ENCODE measurements around the gene GRIK1.

GRIK1 gene

DNA sequence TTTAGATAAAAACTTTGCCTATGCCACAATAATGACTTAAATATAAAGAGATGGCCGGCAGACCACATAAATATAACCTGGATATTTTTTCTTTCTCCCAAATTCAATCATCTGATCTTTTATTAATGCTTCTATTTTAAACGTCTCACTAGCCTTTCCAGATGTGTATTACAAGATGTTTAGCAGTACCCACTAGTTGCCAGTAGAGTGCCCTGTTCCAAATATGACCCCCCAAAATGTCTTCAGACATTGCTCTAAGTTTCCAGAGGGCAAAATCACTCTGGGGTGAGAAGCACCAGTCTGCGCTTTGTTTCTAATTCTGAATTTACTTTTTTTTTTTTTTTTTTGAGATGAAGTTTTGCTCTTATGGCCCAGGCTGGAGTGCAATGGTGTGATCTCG lies 268.1 kb downstream of the GRIK1 start:
- DNase-seq (ENCODE audit: low read depth): no peak

DNA sequence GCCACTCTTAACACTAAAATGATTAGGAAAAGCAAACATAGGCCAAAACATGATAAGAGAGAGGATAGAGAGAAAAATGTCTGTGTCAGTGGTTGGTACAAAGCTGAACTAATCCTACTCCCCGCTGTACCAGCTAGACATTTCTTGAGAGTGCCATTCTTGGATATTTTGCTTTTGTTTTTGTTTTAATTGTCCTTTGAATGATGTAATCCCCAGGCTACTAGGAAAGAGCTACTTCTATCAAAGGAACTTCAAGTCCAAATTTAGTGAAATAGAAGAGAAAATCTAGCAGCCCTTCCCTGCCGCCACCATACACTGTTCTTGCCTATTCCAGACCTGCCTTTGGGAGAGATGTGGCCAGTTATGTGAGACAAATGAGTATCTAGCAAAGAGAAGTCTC lies 269.6 kb downstream of the GRIK1 start:
- DNase-seq (ENCODE audit: low read depth): no peak

DNA sequence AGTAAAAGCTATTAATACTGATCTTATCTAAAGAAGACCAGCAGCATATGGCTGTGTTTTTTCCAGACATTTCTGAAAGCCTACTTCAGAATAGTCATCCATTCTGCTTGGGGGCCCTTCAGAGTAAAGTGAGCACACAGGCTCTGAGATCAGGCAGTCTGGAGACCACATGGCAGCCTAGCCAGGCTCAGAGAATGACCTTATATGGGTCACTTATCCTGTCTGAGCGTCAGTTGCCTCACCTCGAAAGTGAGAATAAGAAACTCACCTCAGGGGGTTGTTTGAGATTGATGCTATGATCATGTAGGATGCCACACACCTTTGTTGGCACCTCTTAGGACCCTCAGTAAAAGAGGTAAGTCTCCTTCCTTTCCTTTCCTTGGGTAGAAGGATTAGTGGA lies 270.4 kb downstream of the GRIK1 start:
- DNase-seq (ENCODE audit: low read depth): no peak

DNA sequence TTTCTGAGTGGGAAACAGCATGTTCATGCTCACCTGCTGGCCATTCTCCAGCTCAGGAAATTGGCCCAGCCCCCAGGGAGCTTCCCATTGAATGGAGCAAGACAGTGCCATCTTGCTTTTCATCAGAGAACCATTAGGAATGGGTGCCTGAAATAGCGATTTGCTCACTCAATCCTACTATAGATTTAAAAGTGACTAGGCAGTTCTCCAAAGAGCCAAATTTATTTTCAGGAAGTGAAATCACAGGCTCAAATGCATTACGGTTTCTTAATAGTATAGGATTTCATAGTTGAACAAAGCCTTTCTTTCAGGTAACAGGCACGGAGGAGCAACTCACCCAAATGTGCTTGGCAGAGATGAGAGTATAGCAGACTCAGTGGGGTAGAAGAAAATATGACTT lies 272.1 kb downstream of the GRIK1 start:
- DNase-seq (ENCODE audit: low read depth): no peak

DNA sequence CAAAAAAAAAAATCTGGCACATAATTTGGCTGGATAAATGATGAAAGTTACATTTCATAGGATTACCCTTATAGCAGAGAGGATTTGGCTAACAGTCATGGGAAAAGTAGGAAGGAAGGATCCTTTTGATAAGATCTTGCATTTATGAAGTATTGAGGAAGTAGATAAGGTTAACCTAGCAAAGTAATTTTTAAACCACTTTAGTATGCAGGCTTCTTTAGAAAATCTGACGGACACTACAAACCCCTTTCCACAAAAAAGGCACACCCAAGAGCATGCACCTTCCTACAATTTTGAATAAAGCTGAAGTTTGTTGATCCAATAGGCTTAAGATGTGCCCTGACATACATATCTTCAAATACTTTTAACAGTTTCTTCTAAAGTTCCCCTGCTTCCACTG lies 275.2 kb downstream of the GRIK1 start:
- no peak for DNase-seq (ENCODE audit: low read depth)

DNA sequence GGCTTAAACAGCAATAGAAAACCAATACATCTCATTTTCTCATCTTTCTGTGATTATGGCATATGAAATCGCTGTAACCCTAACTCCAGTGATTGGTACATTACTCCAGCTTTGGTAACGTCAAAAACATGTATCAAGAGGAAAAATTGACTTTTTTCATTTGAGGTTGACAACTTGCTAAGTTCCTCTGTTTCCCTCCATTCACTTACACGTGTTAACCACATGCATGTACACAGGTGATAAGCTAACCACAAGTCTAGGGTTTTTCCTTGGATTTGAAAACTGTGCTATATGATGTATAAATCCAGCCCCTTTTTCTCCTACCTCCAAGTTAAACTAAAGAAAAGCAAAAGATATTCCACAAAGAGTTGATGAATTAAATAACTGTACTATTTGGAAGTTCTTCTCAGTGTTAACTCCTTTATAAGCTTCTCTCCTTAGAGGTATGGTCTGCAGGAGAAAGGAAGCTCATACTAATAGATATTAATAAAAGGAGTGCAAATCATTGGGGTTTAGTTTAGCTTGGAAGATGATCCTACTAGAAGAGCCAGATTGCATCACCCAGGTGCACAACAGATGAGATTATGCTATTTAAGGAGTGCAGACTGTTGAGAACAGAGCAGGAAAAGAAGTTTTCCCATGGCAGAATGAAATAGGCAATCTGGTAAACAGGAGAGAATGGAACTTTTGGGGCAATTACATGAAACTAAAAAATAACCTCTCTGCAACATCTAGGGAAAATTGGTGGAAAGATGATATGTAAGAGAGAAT lies 277.9 kb downstream of the GRIK1 start:
- no peak for DNase-seq (ENCODE audit: low read depth)

DNA sequence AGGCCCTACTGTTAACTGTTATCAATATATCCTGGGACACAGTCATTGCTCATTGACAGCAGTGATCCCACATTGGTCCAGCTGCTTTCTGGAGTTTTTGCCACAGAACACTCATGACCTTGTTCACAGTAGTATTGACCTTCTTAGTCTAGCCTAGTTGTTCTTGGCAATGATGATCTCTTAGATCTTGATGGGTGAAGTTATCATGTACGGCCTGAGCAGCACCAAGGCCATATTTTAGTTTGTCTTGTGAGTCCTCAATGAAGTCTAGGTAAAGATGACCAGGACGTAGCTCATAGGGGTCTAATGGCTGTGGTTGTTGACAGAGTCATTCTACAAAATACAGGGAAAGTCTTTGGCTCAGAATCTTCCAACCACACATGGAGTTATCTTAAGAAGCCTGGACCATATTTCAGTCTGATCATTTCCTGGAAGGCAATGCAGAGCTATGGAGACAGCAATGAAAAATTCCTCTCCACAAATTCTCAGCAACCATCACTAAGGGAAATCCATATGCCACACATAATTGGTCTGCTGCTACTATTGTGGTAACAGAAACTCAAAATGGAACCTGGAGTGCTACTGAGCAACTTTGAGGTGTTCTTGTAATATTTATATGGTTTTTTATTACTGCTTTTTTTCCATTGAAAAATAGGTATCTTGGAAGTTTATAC lies 279.6 kb downstream of the GRIK1 start:
- no peak for DNase-seq (ENCODE audit: low read depth)

DNA sequence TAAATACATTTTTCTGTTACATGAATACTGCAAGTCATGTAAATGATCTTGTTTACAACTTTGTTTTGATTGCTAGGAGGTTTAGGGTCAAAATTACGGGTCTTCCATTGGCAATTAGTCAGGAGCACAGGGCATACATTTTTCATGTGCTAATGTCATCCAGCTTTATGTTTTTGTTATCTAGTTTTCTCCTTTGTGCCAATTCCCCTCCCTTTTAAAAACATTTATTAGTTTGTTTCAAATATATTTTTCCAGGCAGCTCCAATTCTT lies 280.9 kb downstream of the GRIK1 start:
- DNase-seq (ENCODE audit: low read depth): no peak

DNA sequence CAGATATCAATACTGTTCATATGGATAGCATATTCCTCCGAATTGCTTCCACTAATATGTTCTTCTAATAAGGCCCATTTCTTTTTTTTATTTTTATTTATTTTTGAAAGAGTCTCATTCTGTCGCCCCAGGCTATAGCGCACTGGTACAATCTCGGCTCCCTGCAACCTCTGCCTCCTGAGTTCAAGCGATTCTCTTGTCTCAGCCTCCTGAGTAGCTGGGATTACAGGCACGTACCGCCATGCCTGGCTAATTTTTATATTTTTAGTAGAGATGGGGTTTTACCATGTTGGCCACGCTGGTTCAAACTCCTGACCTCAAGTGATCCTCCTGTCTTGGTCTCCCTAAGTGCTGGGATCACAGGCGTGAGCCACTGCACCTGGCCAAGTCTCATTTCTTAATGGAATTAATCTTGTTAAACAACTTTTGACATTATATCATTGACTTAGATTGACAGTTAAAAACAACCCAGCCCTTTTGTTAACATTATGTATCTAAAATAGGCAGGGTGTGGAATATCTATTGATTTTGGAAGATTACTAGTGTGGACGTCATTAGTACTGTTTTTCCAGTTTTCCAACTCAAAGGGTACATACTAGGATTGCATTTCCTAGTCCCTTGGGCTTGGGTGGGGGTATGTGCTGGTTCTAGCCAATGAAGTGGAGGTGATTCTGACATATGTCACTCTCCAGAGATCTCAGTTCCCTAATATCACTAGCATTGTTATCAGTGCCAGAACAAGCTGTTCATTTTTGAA lies 281.4 kb downstream of the GRIK1 start:
- DNase-seq (ENCODE audit: low read depth): no peak

DNA sequence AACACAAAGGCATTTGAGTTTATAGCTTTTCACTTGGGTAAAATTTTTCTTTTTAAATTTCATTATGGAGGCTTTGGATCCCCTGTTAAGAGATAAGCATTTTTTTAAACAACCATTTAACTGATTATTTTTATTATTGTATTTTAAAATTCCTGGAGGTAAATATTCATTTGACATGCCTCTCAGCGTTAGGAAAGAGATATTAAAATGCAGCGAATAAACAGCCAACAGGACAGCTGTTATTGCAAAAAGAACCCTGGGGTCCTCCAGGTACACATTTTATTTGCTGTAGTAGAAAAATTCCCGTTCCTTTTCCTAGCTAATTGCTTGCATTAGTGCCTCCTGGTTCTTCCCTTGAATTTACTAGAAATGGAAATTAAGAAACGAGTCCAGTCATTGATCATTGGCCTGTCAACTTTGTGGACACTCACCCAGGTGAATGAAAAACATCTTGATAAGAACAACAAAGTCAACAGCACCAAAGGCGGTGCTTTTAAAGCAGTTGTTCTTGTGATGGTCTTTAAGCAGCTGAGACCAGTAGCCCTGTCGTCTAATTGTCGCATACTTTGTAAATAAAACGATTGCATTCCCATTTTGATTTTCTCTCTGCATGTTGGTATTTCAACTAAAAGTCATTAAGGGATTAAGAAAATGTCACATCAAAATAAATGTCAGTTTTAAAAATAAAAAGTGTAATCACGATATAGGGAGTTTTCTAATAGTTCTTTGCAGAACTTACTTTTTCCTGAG lies 282.4 kb downstream of the GRIK1 start:
- DNase-seq (ENCODE audit: low read depth): no peak

DNA sequence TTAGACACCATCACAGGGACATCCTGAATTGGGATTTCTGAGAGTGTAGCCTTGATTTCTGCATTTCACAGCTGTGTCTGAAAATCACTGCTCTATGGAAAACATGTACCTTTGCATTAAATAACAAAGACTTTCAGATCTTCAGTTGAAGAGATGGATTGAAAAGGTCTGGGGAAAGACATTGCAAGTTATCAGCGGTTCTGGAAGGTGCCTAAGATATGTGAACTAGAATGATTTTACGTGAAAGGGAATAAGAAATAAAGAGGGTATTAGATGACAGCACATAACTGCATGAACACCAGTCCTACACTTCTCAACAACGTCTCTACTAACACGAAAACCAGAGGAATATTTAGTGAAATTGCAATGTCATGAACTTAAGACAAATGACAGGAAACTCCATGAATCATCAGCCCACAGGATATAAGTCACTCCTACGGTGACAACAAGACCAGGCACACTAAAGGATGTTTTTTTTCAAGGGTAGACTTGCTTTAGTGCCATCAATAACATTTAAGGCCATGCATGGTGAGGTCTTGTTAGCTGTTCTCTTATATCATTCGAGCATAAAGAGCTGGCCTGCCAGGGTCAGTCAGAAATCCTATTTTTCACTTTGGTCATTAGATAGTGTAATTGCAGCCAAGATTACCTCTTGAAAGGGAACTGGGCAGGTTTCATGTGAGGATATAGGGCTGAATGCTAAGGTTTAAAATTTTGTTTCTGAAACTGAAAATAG lies 283.1 kb downstream of the GRIK1 start:
- peak; percentile 48 for DNase-seq (ENCODE audit: low read depth)

DNA sequence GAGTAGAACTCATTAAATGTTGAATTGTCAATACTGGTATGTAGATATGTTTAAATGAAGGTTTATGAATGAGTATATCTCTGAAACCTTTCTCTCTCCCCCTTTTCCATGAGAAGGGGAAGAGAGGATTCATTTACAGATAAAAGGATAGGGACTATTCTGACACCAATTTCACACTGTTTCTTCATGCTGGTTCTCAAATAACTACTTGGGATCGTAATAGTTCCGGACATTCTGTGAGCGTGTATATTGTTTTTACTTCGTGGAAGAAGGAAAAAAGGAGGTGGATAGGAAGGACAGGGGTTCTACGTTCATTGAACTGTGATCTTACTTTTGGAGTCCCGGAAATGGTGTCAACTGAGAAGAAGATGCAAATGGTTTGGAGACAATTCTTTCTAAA lies 284.2 kb downstream of the GRIK1 start:
- DNase-seq (ENCODE audit: low read depth): no peak

DNA sequence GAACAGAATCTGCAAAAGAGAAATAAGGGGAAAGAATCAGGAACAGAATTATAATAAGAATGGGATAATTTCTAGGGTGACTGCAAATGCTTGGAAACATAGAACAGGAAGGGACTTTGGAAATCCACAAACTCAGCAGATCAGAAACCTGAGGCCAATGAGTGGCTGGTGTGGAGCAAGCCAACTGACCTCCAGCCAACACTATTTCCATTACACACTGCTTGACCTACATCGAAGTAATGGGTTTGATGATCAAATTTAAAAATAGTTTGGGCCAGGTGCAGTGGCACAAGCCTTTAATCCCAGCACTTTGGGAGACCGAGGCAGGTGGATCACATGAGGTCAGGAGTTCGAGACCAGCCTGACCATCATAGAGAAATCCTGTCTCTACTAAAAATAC lies 284.9 kb downstream of the GRIK1 start:
- no peak for DNase-seq (ENCODE audit: low read depth)

DNA sequence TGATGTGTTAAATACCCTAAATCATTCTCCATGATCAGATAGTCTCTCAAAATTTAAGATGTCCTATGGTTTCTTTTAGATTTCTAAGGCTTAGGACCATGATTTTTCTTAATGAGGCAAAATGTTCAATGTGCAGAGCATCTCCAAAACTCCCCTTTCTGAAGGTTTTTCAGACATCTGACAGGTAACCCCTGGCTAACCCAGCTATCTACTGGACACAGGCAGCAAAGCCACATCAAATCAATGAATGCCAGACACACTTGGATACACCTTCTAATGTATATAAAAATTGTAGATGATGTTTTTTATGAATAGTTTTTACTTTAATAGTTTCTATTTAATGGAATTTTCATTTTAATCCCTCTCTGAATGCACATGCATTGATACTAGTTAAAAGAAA lies 285.6 kb downstream of the GRIK1 start:
- no peak for DNase-seq (ENCODE audit: low read depth)

DNA sequence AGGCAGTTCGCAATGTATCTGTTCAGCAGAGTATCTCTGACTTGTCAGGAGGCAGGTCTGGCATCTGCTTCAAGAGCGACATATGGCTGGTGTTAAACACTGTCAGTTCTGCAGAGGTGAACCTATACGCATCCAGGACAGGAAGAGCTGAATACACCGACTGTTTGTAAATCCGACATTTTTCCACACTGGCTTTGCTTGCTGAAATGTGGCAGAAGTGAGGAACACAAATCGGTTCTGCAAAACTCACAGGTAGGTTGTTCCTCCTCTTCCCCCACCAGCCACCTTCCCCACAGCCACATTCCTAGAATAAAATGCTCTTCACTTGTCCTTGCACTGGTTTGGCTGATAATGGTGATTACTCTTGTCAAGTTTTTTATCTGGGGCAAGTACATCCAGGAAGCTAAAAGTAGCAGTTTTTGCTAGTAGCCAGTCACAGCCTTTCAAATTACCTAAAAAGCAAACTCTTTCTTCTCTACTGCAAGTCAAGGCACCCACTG lies 289.2 kb downstream of the GRIK1 start:
- DNase-seq (ENCODE audit: low read depth): no peak

DNA sequence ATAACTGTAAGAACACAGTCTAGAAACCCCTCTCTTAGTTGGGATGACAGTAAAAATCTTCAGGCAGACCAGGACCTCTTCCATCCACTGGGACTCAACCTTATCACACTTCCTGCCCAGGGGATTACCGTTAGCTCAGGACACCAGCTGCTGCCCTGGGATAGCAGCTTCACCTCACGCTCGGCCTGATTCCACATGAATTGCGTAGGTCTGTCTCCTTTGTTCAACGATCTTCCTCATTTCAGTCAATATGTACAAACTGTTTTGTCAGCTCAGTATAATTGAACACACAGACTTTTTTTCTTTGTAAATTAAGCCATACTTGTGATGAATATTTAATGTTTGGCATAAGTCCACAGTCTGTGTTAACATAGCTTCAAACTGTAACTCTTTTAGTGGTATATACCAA lies 290.4 kb downstream of the GRIK1 start:
- DNase-seq (ENCODE audit: low read depth): no peak

DNA sequence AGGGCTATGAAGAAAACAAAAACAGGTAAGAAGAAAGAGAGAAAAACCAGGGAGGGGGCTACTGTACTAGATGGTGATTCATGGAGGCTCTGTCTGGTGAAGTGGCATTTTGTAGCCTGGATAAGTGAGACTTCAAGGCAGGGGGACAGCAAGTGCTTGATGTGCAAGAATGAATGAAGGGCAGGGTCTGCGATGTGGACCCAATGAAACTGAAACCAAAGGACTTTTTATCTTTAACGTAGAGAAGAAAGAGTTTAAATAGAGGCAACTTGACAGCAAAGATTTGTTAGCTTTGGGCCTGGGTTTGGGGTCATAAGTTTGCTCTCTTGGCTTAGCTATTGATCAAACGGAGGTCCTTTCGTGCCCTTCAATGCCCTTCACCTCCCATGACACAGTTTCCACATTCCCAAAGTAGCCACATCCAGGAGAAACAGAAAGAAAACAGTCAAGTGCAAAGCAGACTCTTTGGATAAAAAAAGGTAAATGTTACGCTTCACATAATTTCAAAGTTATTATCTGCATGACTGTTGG lies 291.0 kb downstream of the GRIK1 start:
- no peak for DNase-seq (ENCODE audit: low read depth)

DNA sequence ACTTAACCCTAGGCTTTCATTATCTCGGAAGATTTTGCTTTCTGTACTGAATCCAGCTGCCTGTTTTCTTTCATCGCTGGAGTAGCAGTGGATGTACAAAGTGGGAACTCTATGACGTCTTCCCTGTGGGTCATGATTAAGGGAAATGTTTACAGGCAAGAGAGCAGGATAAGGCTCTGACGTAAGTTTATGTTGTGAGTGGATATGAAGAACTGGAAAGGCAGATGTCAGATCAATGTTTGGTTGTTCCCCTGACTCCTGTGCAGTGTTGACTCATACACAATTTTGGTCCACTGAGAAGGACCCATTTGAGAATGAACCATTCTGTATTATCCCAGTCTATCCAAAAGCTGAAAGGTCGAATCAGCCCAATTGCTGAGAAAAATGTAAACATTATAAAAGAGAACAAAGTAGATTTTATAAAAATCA lies 292.4 kb downstream of the GRIK1 start:
- DNase-seq (ENCODE audit: low read depth): no peak

DNA sequence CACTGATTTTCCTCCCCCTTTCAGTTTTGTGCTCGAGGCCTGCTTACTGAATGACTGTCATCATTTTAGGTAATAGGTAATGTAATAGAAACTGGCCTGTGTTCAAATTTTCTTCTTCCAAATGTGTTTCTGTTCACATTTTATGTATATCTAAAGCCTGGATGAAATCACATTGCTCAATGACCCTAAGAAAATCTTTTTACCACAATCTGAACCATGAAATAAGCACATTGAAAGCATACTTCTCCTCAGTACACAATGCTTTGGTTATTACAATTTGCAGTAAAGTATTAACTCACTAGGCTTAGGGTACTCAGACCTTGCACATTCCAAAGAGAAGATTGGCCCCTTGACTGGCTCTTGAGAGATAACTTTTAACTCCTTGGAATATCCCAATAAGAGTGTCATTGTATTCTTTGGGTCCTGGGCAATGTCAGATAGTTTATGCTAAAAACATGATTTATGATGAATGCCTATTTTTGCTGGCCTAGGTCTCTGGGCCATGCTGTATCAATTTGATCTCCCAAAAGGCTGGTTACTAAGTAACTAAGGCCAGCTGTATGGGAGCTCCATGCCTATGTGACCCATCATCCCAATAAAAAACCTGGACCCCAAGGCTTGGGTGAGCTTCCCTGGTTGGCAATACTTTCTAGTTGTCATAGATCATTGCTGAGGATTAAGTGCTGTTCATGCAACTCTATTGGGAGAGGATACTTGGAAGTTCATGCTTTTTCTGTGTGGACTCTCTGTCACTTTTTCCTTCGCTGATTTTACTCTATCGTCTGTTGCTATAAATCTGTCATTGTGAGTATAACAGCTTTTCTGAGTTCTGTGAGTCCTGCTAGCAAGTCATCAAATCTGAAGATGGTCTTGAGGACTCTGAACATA lies 293.9 kb downstream of the GRIK1 start:
- no peak for DNase-seq (ENCODE audit: low read depth)

DNA sequence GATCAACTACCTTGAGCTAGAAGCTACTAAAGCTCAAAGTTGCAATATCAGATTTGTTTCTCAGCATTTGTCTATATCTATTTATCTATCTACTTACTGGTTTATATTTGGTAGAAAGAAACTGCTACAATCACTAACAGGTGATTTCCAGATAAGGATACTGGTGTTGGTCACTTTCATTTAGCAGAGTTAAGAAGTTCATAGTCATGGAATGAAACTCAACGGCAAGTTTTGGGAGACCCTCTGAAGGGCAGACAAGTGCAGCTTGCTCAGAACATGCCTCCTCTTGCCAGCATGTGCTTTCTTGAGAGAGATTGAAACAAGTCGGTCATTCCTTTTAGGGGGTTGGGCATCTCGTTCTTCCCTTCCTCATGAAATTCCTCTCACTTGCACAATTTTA lies 296.5 kb downstream of the GRIK1 start:
- no peak for DNase-seq (ENCODE audit: low read depth)

Data from HS-5 (cell line).